IPS-18a (cell line): ENCODE measurements around the gene MTRF1L.

Experiments
- H3K27ac ChIP-seq: one replicate; pipeline ENCODE4 v1.5.1; 2013; ENCODE audit warnings: low read length
- H3K27me3 ChIP-seq: one replicate; pipeline ENCODE4 v1.6.1; 2013; ENCODE audit warnings: mild to moderate bottlenecking, low read length; ENCODE audit not compliant: control insufficient read depth, insufficient read depth
- H3K36me3 ChIP-seq: one replicate; pipeline ENCODE4 v1.6.1; 2013; ENCODE audit warnings: low read depth, low read length; ENCODE audit not compliant: control insufficient read depth
- H3K4me1 ChIP-seq: one replicate; pipeline ENCODE4 v1.6.1; 2013; ENCODE audit warnings: low read depth, low read length; ENCODE audit not compliant: control insufficient read depth
- H3K4me3 ChIP-seq: one replicate; pipeline ENCODE4 v1.5.1; 2013; ENCODE audit warnings: low read length
- H3K9ac ChIP-seq: one replicate; pipeline ENCODE4 v1.6.1; 2013; ENCODE audit warnings: mild to moderate bottlenecking, low read length, moderate library complexity
- H3K9me3 ChIP-seq: one replicate; pipeline ENCODE4 v1.6.1; 2013; ENCODE audit warnings: low read depth, low read length; ENCODE audit not compliant: control insufficient read depth

MTRF1L gene

GRCh38 chr6:152941746-152942145 lies 60.8 kb downstream of the MTRF1L start:
- Histone ChIP-seq H3K27ac (no peak overlapping the region), H3K9ac (no peak overlapping the region), H3K9me3 (no peaks in the 10 kb centered on the region), H3K27me3 (no peaks in the 10 kb centered on the region), H3K36me3 (no peaks in the 10 kb centered on the region), H3K4me1 (peaks cover 2% of the 10 kb centered on the region), H3K4me3 (no peak overlapping the region)
